GM20000 (cell line): ENCODE data around the gene UXS1.
"Not testable (repeated sequence)": the region's sequence is repeated elsewhere in the genome, so short reads cannot be mapped to it uniquely, and the experiment has no call there.

Experiments
- DNase-seq: peaks from one replicate; pipeline ENCODE4 v3.0.0; 2012; ENCODE audit warnings: low spot score
- TF ChIP-seq, protein P1 (sequence below): IDR thresholded peaks from 2 replicates; pipeline ENCODE4 v1.5.1; 2012; ENCODE audit warnings: mild to moderate bottlenecking, control low read depth; ENCODE audit errors: extremely low read depth, missing control alignments

The UXS1 gene

DNA sequence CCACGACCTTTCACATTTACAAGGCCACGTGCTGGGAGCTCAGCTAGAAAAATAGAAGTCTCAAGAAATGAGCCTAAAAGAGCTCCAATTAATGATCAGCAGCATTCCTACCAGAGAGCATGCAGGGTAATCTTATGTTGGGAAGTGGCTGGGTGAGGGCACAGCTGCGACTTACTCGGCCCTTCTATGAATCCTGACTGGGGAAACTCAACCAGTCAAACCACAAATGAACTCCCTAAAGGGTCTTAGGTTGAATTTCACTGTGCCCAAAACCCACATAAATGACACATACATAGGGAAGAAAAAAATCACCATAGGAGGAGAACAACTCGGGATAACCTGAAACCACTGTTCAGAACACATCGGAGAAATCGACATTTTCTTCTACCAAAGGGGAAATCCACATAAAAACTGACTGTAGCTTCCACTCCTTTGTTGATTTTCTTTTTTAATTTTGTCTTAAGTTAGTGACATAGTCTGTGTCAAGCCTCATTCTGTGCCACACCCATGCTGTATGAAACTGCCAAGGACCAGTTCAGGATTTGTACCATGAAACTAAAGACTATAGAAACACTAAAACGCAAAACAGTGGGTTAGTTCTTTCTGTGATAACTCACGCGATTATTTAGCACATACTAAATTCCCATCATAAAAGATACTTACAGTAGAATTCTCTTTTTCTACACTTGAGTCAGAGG lies 54.7 kb downstream of the UXS1 start:
- TF ChIP-seq, protein P1, sequence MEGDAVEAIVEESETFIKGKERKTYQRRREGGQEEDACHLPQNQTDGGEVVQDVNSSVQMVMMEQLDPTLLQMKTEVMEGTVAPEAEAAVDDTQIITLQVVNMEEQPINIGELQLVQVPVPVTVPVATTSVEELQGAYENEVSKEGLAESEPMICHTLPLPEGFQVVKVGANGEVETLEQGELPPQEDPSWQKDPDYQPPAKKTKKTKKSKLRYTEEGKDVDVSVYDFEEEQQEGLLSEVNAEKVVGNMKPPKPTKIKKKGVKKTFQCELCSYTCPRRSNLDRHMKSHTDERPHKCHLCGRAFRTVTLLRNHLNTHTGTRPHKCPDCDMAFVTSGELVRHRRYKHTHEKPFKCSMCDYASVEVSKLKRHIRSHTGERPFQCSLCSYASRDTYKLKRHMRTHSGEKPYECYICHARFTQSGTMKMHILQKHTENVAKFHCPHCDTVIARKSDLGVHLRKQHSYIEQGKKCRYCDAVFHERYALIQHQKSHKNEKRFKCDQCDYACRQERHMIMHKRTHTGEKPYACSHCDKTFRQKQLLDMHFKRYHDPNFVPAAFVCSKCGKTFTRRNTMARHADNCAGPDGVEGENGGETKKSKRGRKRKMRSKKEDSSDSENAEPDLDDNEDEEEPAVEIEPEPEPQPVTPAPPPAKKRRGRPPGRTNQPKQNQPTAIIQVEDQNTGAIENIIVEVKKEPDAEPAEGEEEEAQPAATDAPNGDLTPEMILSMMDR = no peak
- no peak for DNase-seq

DNA sequence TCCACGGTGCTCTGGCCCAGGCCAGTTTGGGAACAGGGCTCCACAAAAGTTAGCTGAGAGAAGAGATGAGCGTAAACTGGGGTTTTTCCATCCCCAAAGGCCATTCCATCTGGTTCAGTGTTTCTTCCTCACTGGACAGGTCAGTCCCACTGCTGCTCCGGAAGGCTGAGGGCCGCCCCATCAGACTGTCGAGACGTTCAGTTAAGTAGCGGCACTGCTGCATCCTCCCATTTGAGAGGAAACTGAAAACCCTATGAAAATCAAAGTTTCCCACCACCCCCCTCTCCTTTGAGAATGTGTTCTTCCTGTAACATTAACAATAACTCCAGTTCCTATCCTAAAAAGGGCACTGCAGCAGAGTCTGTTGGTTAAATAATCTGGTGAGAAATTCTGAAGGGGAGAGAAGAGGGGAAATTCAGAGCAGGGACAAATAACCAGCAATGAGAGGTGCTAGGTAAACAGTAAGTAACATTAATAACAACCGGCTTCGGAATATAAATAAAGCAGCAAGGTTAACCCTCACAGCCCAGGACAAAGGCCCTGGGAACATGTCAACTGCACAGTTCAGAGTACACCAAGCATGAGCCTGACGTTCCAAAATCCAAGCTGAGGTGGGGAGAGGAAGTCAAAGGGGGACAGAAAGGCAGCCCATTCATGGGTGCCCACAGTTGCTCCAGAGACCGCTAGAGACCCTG lies 55.4 kb downstream of the UXS1 start:
- TF ChIP-seq, protein P1 = no peak
- no peak for DNase-seq

DNA sequence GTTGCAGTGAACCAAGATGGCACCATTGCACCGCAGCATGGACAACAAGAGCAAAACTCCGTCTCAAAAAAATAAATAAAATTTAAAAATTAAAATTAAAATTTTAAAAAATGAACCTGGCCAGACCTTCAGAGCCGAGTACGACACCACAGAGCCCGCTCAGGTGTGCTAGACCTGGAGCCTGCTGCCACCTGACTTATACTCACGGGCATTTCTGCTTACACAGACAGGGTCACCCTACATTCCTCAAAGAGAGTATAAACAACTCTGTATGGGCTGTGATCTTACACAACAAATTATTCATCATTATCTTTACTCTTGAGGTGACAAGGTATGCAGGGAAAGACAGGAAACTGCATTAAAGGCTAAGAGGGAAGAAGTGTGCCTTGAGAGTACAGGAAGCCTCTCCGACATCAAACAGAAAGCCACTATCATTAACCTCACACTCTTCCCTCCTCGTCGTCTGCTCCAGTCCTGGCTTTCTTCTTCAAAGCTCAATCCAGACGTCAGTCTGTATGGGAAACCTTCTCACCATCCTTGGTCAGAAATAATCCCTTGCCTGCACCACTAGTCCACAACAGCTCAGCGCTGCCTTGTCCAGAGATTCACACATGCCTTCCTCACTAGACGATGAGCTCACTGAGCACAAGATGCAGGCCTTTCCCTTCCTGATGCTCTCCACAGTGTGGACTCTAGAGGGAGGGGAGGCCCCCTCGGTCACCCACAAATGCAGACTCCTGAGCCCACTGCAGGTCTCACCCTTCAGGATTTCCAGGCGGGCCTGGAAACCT lies 56.2 kb downstream of the UXS1 start:
- TF ChIP-seq, protein P1 = no peak
- no peak for DNase-seq

DNA sequence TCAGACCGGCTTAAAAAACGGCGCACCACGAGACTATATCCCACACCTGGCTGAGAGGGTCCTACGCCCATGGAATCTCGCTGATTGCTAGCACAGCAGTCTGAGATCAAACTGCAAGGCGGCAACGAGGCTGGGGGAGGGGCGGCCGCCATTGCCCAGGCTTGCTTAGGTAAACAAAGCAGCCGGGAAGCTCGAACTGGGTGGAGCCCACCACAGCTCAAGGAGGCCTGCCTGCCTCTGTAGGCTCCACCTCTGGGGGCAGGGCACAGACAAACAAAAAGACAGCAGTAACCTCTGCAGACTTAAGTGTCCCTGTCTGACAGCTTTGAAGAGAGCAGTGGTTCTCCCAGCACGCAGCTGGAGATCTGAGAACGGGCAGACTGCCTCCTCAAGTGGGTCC lies 62.9 kb downstream of the UXS1 start:
- not testable (repeated sequence) for DNase-seq

DNA sequence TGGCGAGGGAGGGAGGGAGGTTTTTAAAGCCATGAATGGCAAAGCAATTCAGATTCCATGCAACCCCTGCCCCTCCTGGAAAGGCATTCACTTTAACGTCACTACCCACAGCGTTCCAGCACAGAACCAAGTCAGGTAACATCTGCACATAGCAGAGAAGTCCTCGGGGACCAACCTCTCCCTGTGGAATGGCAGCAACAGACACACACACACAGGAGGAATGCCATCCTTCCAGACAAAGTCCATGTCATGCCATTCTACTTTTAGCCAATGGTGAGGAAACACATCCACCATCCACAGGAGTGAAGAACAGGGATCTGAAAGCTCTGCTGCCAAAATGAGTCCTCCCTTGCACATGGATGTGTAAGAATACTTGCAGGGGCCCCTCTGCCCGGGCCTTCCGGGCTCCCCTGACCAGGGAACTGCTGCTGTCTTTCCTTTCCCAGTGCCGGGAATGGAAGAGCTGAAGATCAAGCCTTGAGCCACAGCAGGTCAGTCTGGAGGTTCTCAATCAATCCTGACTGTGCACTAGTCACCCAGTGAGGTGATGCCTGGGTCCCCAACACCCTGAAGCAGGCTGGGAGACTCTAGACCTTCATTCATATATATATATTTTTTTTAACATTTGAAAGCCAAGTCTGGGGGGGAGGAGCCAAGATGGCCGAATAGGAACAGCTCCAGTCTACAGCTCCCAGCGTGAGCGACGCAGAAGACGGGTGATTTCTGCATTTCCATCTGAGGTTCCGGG lies 63.7 kb downstream of the UXS1 start:
- TF ChIP-seq, protein P1 = no peak
- DNase-seq = no peak

DNA sequence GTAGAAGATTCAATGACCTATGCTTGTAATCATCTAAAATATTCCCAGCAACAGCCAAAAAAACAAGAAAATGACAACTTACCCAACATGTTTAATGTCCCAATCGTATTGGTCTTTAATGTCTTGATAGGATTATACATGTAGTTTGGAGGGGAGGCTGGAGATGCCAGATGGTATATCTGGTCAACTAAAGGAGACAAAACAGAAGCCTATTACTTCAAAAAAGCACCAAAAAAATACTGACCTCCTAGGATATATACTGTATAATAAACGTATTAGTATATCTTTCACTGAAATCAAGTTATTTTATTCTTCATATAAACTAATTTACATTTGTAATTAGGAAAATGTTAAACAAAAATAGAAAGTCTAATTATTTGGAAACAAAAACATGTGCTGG lies 64.5 kb downstream of the UXS1 start:
- no peak for DNase-seq
- TF ChIP-seq, protein P1 = no peak

DNA sequence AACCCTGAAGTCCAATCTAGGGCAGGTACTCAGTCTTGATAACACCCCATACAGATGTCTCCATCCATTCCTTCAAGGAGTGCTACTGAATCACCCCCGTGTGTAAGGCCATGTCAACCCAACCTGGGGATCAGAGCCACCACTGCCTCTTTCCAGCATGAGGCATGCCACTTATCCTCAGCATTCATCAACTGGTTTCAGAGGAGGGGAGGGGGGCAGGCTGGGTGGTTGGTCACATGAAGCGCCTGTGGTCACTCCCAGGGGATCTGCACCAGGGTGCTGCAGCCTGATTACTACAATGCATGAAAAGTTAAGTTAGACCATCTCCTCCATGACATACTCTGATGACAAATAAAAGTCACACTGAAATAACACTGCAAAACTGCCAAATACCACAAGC lies 65.0 kb downstream of the UXS1 start:
- no peak for DNase-seq
- TF ChIP-seq, protein P1 = no peak
